Erythroblast (primary cell): Measurements from ENCODE around the gene RAB28.

ENCODE experiments used
- GATA1 ChIP-seq: IDR thresholded peaks from 2 replicates; pipeline ENCODE4 v1.6.1; 2011; ENCODE audit warnings: low read depth, mild to moderate bottlenecking, control low read depth, low read length, moderate library complexity
- POLR2A ChIP-seq: IDR thresholded peaks from 2 replicates; pipeline ENCODE4 v1.6.1; 2011; ENCODE audit warnings: mild to moderate bottlenecking, low read length

DNA sequence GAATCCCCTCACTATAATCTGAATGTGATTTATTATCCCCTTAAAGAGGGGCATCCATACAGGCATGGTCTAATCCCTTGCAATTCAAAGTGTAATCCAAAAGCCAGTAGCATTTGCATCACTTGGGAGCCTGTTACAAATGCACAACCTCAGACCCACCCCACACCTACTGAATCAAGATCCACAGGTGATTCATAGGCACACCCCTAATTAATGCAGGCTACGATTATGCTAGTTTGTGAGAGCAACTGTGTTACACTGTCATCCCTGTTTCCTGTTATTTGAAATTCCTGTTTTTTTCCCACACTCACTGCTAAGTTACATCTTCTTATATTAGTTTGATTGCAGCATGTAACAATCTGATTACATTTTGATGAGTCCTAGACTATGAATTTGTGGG is 120.0 kb downstream of the RAB28 start:
- TF ChIP-seq POLR2A: no peak
- TF ChIP-seq GATA1: no peak
